Gastrocnemius medialis (tissue), 4 donors: ENCODE data around the gene SLC1A2.

Experiments
- POLR2A ChIP-seq, 2 donors: fragments of 450-650 bp; IDR thresholded peaks; one replicate each; pipeline ENCODE4 v1.6.1; 2017; ENCODE audit warnings: antibody characterized with exemption in 2 of 2, mild to moderate bottlenecking in 2 of 2, moderate library complexity in 2 of 2
- TF ChIP-seq, protein P1 (sequence below), 5 experiments: fragments of 450-650 bp in 3 of 5; fragments of 200-600 bp in 2 of 5; sonication (generic) in 2 of 5; IDR thresholded peaks in 4 of 5; conservative IDR thresholded peaks in 1 of 5; 1 replicate in 4 of 5; 2 replicates in 1 of 5; pipeline ENCODE4 v1.5.1; 2016 to 2019; ENCODE audit warnings: antibody characterized with exemption in 5 of 5, mild to moderate bottlenecking in 3 of 5, moderate library complexity in 3 of 5

DNA sequence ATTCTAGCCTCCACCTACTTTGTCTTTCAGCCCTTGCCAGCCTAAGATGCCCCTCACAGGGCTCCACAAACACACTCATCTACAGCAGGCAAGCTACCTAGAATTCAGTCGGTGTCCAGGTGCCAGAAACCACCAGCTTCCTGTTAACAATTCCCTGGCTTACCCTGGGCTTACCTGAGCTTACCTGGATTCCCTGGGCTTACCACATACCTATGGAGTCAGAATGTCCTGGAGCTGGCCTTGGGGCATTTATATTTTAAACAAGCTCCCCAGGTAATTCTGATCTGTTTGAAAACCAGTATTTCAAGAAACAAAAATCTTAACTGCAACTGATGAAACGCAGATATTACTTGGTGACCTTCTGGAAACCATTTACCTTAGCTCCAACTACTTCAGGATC is 123.6 kb downstream of the SLC1A2 start:
- TF ChIP-seq, protein P1, sequence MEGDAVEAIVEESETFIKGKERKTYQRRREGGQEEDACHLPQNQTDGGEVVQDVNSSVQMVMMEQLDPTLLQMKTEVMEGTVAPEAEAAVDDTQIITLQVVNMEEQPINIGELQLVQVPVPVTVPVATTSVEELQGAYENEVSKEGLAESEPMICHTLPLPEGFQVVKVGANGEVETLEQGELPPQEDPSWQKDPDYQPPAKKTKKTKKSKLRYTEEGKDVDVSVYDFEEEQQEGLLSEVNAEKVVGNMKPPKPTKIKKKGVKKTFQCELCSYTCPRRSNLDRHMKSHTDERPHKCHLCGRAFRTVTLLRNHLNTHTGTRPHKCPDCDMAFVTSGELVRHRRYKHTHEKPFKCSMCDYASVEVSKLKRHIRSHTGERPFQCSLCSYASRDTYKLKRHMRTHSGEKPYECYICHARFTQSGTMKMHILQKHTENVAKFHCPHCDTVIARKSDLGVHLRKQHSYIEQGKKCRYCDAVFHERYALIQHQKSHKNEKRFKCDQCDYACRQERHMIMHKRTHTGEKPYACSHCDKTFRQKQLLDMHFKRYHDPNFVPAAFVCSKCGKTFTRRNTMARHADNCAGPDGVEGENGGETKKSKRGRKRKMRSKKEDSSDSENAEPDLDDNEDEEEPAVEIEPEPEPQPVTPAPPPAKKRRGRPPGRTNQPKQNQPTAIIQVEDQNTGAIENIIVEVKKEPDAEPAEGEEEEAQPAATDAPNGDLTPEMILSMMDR (IDR thresholded peaks at IDR 0.05 in 4 of 5, conservative IDR thresholded peaks at IDR 0.05 in 1 of 5): no peak
- TF ChIP-seq POLR2A (IDR thresholded peaks at IDR 0.05): no peak
